Stimulated activated naive CD8-positive, alpha-beta T cell treated with anti-CD3 and anti-CD28 coated beads, Interleukin-15, Interleukin-2, amounts not matched to agents 100 U/mL and 50 U/mL, for 24 hours (primary cell): ENCODE measurements around the gene GPR160.
"Not testable (repeated sequence)": the region's sequence is repeated elsewhere in the genome, so short reads cannot be mapped to it uniquely, and the experiment has no call there.

Experiments
- ATAC-seq: fragments of 150-1000 bp; cut with Tn5 transposase; one replicate; pipeline ENCODE4 v1.10.0; 2021
- DNase-seq: peaks from one replicate; pipeline ENCODE4 v3.0.0; 2021

The GPR160 gene

GRCh38 chr3:170111147-170111771 lies 73.5 kb downstream of the GPR160 start:
- no peak for DNase-seq
- ATAC-seq: no peak

- not testable (repeated sequence) for DNase-seq
Measured at GRCh38 chr3:170114165-170114564, 76.4 kb downstream of the GPR160 start.

GRCh38 chr3:170117134-170117533 lies 79.3 kb downstream of the GPR160 start:
- ATAC-seq (no peak), DNase-seq (no peak)

More at GRCh38 chr3:170114165-170114564, 76.4 kb downstream of the GPR160 start:
- not testable (repeated sequence) for ATAC-seq

GRCh38 chr3:170128259-170128976 lies 90.6 kb downstream of the GPR160 start:
- ATAC-seq: peak; percentile 31
- DNase-seq: peak; percentile 14

GRCh38 chr3:170128977-170129431 lies 91.2 kb downstream of the GPR160 start:
- DNase-seq (no peak), ATAC-seq (peak; percentile 75)

- DNase-seq (no peak), ATAC-seq (no peak)
Measured at GRCh38 chr3:170130532-170130931, 92.7 kb downstream of the GPR160 start.

- DNase-seq (peak; percentile 54), ATAC-seq (peak; percentile 91)
Measured at GRCh38 chr3:170132335-170132734, 94.5 kb downstream of the GPR160 start.
